Right ventricle myocardium inferior (tissue), 1 donor: ENCODE results near the gene FAM20B. TPM values are rescaled to one million over a fixed set of nuclear protein-coding genes. Genes with fewer than 3 reads are reported as not detected.

Source experiments
- ATAC-seq: fragments of 200-7000 bp; cut with Tn5 transposase; one replicate; pipeline ENCODE4 v1.9.1; 2020; ENCODE audit warnings: mild to moderate bottlenecking, moderate library complexity
- DNase-seq: peaks from one replicate; pipeline ENCODE4 v3.0.0; 2021; ENCODE audit errors: missing footprints
- intact Hi-C: fragments of 100-400 bp; cut with DNase I; formaldehyde crosslinking; loops from one replicate; pipeline ENCODE4 v1.11.0; 2022
- total RNA-seq: library from RNA; stranded (reverse); fragmentation: NEBNext Ultra II Directional; extraction: Animal tissue kit (Norgen Biotek cat#: 25700); gene quantifications from one replicate; pipeline ENCODE4 v1.2.1, GENCODE V29; 2021
- donor health status: DM: no; HTN: yes; CAD: no; lungs with severe emphysema.

Gene FAM20B
- total RNA-seq, 1 donor from 2014 or later, result 60.1 TPM

GRCh38 chr1:179115181-179115580 lies 89.5 kb downstream of the FAM20B start:
- DNase-seq, result no peak
- intact Hi-C loops, result no loop called here
- no peak for ATAC-seq

GRCh38 chr1:179119513-179119912 lies 93.8 kb downstream of the FAM20B start:
- DNase-seq (no peak), ATAC-seq (no peak)
- intact Hi-C loops, result no loop called here

- intact Hi-C loops, result loop anchor here (5.0 kb wide), 1 partner anchor 72 kb away; no protein-coding TSS in a partner anchor
- DNase-seq, result no peak
- ATAC-seq, result no peak
These were observed 95.0 kb downstream of the FAM20B start for GRCh38 chr1:179120736-179121135.

- intact Hi-C loops, result loop anchor here (5.0 kb wide), 1 partner anchor 71 kb away; no protein-coding TSS in a partner anchor
- DNase-seq (no peak), ATAC-seq (no peak)
These were observed 95.7 kb downstream of the FAM20B start for GRCh38 chr1:179121159-179121938.

GRCh38 chr1:179124873-179125272 lies 99.2 kb downstream of the FAM20B start:
- intact Hi-C loops, result loop anchor here (5.0 kb wide), 2 partner anchors 38 to 67 kb away; no protein-coding TSS in a partner anchor
- no peak for ATAC-seq
- DNase-seq, result no peak

Other genes starting within 250 kb of the FAM20B start
- 11.5 TPM for gene ANGPTL1, start 154.8 kb upstream of the FAM20B start, total RNA-seq
- gene TOR3A, start 56.2 kb downstream of the FAM20B start, total RNA-seq, result 11.3 TPM
- gene ABL2, start 203.8 kb downstream of the FAM20B start, total RNA-seq, result 8.5 TPM